GM12891 (cell line): Measurements from ENCODE around the gene FYB1.

Experiments used
- PAX5 ChIP-seq: IDR thresholded peaks from 2 replicates; pipeline ENCODE4 v1.6.1; 2011; ENCODE audit warnings: low read length, moderate library complexity, mild to moderate bottlenecking; ENCODE audit not compliant: insufficient read depth, severe bottlenecking
- POLR2A ChIP-seq: IDR thresholded peaks from 2 replicates; pipeline ENCODE4 v1.6.1; 2011; ENCODE audit warnings: low read depth, low read length, control low read depth

DNA sequence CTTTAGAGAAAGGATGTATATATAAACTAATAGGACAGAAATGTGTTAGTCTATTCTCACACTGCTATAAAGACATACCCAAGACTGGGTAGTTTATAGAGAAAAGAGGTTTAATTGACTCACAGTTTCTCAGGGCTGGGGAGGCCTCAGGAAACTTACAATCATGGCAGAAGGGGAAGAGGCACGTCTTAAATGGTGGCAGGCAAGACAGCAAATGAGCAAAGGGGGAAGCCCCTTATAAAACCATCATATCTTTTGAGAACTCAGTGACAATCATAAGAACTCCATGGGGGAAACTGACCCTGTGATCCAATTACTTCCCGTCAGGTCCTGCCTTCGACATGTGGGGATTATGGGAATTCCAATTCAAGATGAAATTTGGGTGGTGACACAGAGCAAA lies 136.4 kb downstream of the FYB1 start:
- TF ChIP-seq POLR2A (no peak), PAX5 (no peak)
